DMS53 treated with DMSO at 0.1 percent for 48 hours (cell line): ENCODE measurements around the gene ABCD3.
"Not testable (repeated sequence)": the region's sequence is repeated elsewhere in the genome, so short reads cannot be mapped to it uniquely, and the experiment has no call there.

Source experiments
- DNase-seq: peaks from one replicate; lab custom pipeline; 2025; ENCODE audit not compliant: unreplicated experiment; lab: John Stamatoyannopoulos, UW

ABCD3 gene

GRCh38 chr1:94417978-94418663 lies at the start of gene ABCD3:
Gene ABCD3, plus strand, starts transcription at chr1:94418389. Its CDS starts 90 bp downstream, at chr1:94418479.
- peak; percentile 99 for DNase-seq

DNA sequence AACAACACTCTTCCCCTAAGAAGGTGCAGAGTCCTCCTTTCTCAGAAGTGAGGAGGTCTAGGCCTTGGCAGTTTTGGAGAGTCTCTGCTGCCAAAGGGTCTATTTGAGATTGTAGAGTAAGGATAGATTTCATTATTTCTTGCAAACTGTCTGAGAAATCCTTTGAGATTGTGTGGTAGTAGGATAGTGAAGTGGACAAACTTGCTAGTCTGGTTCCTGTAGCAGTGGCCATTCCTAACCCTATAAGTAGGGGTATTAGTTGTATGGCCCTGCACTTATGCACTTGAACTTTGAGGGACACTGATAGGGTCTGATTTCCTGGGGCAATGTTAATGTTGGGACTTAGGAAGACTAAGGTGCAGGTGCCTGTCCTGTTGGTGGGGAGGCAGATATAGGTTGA lies 45.4 kb upstream of the ABCD3 start:
- peak; percentile 35 for DNase-seq

- not testable (repeated sequence) for DNase-seq
Observed at GRCh38 chr1:94373311-94373710, 44.9 kb upstream of the ABCD3 start.

- DNase-seq = not testable (repeated sequence)
Observed at GRCh38 chr1:94375666-94376065, 42.5 kb upstream of the ABCD3 start.

DNA sequence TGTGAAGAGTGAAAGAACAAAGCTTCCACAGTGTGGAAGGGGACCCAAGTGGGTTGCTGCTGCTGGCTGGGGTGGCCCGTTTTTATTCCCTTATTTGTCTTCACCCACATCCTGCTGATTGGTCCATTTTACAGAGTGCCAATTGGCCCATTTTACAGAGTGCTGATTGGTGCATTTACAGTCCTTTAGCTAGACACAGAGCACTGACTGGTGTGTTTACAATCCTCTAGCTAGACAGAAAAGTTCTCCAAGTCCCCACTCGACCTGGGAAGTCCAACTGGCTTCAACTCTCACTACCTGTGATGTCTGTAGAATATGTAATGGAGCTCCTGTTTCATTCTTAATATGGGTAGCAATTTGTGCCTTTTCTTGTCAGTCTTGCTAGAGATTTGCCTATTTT lies 39.7 kb upstream of the ABCD3 start:
- not testable (repeated sequence) for DNase-seq

- no peak for DNase-seq
Observed at GRCh38 chr1:94379615-94380014, 38.6 kb upstream of the ABCD3 start.

GRCh38 chr1:94382201-94382600 lies 36.0 kb upstream of the ABCD3 start:
- no peak for DNase-seq

DNA sequence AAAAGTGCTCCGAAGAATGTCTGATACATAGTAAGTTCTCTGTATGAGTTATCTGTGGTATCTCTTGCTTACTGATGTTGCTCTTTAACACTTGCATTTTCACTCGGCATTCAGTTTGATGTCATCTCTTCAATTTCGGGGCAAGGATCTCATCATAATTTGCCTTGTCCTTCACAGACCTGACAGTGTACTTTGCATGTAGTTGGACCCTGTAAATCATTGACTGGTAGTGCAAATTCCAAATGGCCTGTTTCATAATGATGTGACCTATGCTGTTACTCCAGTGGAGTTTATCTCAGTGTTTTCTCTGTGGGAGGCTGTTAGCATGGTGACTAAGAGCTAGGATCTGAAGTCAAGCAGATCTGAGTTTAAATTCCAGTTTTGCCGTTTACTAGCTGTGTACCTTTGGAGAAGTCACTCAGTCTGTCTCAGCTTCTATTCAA lies 34.2 kb upstream of the ABCD3 start:
- DNase-seq = peak; percentile 98

GRCh38 chr1:94384485-94385265 lies 33.5 kb upstream of the ABCD3 start:
- peak; percentile 98 for DNase-seq

DNA sequence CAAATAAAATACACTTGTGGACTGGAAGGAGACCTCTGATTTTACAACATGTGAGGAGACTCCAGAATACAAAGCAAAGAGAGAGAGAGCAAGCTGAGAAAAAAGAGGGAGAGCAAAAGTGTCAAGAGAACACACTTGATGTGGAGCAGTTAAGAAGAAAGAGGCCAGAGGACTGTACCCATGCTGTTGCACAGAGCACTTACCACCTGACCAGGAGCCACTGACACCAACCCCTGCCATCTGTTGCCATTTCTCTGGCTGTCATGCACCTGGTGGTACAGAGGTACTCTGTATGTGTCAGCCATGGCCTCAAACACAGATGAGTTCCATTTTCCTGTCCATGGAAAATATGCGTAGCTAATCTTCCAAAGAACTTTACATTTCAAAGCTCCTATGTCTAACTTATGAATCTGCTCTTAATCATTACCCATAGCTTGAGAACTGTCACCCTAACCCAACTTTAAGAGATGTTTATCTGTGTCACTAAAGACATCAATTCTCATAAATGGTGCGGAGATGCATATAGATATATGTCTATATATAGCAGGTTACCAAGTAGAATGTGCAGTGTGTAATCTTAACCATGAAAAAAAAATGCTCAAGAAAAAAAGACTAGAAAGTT lies 32.8 kb upstream of the ABCD3 start:
- peak; percentile 94 for DNase-seq

GRCh38 chr1:94389298-94389697 lies 28.9 kb upstream of the ABCD3 start:
- DNase-seq = no peak

GRCh38 chr1:94394247-94394646 lies 23.9 kb upstream of the ABCD3 start:
- no peak for DNase-seq

- DNase-seq = no peak
Observed at GRCh38 chr1:94395231-94395630, 23.0 kb upstream of the ABCD3 start.

DNA sequence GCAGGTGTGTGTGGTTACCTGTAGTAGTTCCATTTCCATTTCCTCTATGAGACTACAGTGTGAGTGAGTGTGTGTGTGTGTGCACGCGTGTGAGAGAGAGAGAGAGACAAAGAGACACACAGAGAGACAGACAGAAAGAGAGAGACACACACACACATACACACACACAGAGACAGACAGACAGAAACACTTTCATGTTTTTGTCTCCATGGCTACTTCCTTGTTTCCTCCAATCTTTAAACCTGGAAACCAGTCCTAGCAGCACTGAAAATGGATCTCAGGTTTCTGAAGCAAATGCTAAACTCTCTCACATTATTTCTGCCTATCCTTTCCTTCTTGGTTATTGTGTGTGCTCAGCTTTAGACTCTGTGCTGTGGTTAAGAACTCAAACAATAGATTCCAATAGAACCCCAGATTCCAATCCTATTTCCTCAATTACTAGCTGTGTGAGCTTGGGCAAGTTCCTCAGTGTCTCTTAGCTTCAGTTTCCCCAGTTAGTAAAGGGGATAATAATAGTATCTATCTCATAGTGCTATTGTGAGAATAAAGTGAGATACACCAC lies 22.4 kb upstream of the ABCD3 start:
- peak; percentile 27 for DNase-seq

DNA sequence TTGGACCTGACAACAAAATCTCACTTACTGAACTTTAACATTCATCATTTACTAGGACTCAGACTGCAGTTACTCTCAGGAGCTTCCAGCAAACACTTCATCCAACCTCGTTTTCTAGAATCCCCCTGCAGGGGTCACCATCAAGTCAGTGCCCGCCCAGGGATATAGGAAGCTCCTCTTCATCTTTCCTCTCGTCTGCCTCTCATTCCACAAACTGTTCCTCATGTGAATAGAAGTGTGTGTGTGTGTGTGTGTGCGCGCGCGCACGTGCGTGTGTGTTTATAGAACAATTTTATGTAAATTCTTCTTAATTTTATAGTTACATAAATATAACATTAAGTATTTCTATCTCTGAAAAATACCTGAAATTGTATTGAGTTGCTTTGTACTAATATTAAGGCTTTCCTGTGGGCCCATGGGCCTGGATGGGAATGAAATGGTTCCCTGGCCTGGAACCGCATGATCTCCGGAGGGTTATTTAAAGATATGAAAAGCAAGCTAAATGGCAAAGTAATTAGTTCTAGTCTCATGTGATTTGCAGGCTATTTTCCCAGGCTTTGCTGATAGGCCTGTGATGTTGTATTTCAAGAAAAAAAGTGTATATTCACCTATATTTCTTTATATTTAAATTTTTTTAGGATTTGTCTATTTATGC lies 21.7 kb upstream of the ABCD3 start:
- DNase-seq = no peak

GRCh38 chr1:94398356-94398755 lies 19.8 kb upstream of the ABCD3 start:
- DNase-seq = no peak

GRCh38 chr1:94399453-94399852 lies 18.7 kb upstream of the ABCD3 start:
- no peak for DNase-seq

DNA sequence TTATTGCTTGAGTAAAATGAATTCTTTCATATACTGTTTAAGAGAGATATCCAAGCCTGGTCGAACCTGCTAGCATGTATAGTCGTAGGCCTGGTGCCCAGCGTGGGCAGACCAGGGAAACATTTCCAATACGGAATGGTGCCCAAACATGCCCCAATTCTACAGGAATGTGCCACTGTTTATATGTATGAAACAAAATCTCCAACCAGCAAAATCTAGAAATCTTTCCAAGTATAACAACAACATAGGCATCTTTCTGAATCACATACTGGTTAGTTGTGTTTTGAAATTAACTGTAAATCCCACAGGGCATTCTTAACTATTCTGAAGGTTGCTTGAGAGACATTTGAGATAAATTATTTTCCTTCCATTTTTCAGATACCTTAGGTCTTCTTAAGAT lies 17.0 kb upstream of the ABCD3 start:
- DNase-seq = no peak

- DNase-seq = no peak
Observed at GRCh38 chr1:94406446-94406845, 11.7 kb upstream of the ABCD3 start.

GRCh38 chr1:94408104-94408830 lies 9.9 kb upstream of the ABCD3 start:
- DNase-seq = no peak
